ENCODE measurements around the gene SLC26A11.

GRCh38 chr17:80295559-80295958, 75.3 kb downstream of the SLC26A11 start:
- TF ChIP-seq POLR2AphosphoS5 (IDR thresholded peaks at IDR 0.05; ENCODE audit: low read depth, low read length), result no peak
- TF ChIP-seq RFX5 (IDR thresholded peaks at IDR 0.05; ENCODE audit: low read depth, low read length), result no peak
- no peak for TF ChIP-seq CTCF (CRISPR knock-in tag; IDR thresholded peaks at IDR 0.05)
- TF ChIP-seq, protein P1, sequence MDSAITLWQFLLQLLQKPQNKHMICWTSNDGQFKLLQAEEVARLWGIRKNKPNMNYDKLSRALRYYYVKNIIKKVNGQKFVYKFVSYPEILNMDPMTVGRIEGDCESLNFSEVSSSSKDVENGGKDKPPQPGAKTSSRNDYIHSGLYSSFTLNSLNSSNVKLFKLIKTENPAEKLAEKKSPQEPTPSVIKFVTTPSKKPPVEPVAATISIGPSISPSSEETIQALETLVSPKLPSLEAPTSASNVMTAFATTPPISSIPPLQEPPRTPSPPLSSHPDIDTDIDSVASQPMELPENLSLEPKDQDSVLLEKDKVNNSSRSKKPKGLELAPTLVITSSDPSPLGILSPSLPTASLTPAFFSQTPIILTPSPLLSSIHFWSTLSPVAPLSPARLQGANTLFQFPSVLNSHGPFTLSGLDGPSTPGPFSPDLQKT (CRISPR knock-in tag; IDR thresholded peaks at IDR 0.05; ENCODE audit: borderline replicate concordance), result no peak
- TF ChIP-seq, protein P2, sequence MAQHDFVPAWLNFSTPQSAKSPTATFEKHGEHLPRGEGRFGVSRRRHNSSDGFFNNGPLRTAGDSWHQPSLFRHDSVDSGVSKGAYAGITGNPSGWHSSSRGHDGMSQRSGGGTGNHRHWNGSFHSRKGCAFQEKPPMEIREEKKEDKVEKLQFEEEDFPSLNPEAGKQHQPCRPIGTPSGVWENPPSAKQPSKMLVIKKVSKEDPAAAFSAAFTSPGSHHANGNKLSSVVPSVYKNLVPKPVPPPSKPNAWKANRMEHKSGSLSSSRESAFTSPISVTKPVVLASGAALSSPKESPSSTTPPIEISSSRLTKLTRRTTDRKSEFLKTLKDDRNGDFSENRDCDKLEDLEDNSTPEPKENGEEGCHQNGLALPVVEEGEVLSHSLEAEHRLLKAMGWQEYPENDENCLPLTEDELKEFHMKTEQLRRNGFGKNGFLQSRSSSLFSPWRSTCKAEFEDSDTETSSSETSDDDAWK (CRISPR knock-in tag; IDR thresholded peaks at IDR 0.05), result no peak
- no peak for TF ChIP-seq POLR2A (IDR thresholded peaks at IDR 0.05; ENCODE audit: insufficient read depth in 1 of 2, low read depth in 2 of 2, low read length in 2 of 2)
- no peak for TF ChIP-seq ZNF274 (CRISPR knock-in tag; IDR thresholded peaks at IDR 0.05)
- TF ChIP-seq ARNT (IDR thresholded peaks at IDR 0.05), result no peak
- no peak for TF ChIP-seq SALL2 (CRISPR knock-in tag; IDR thresholded peaks at IDR 0.05)
- no peak for TF ChIP-seq CHD4 (IDR thresholded peaks at IDR 0.05; ENCODE audit: borderline replicate concordance, low read length)
- TF ChIP-seq DNMT1 (CRISPR knock-in tag; IDR thresholded peaks at IDR 0.05), result no peak
- TF ChIP-seq ZNF562 (CRISPR knock-in tag; IDR thresholded peaks at IDR 0.05; ENCODE audit: borderline replicate concordance), result no peak

All from HepG2 (cell line).